IMR-90 (cell line): ENCODE data around the gene UBASH3A. TPM values are rescaled to one million over a fixed set of nuclear protein-coding genes. Genes with fewer than 3 reads are reported as not detected.

Source experiments
- ATAC-seq: fragments of 200-7000 bp; cut with Tn5 transposase; 2 replicates; pipeline ENCODE4 v1.9.1; 2020; ENCODE audit warnings: low read depth, mild to moderate bottlenecking, moderate library complexity
- BruUV-seq: library from RNA; stranded (reverse); fragments of 400-500 nt; replicated peaks from 2 replicates; lab custom pipeline; 2021; lab: Mats Ljungman, UMichigan
- CTCF ChIA-PET: fragments of 300-600 bp; formaldehyde crosslinking; extraction: SDS; loops from one replicate; lab custom pipeline; 2021; ENCODE audit warnings: antibody characterized with exemption; lab: Yijun Ruan, JAX
- POLR2A ChIA-PET: fragments of 300-600 bp; sonication (Branson Sonifier 250); formaldehyde crosslinking; loops from one replicate; lab custom pipeline; 2022; ENCODE audit warnings: antibody characterized with exemption; ENCODE audit not compliant: unreplicated experiment; lab: Charles Lee
- DNase-seq: peaks from one replicate; pipeline ENCODE4 v3.0.0; 2013
- H2AFZ ChIP-seq: replicated peaks from 2 replicates; pipeline ENCODE3; 2013; ENCODE audit warnings: low read length, mild to moderate bottlenecking; ENCODE audit not compliant: poor library complexity
- H2AK5ac ChIP-seq: 2 replicates; pipeline ENCODE4 v1.6.1; 2013; ENCODE audit warnings: low read depth, low read length, inconsistent platforms
- H2AK9ac ChIP-seq: replicated peaks from 2 replicates; pipeline ENCODE3; 2013; ENCODE audit warnings: mild to moderate bottlenecking, low read depth, low read length, moderate library complexity; ENCODE audit not compliant: poor library complexity
- H2BK120ac ChIP-seq: 2 replicates; pipeline ENCODE4 v1.6.1; 2013; ENCODE audit warnings: low read depth, low read length, inconsistent platforms
- H2BK15ac ChIP-seq: 3 replicates; pipeline ENCODE4 v1.6.1; 2013; ENCODE audit warnings: low read depth, low read length, inconsistent platforms
- H2BK20ac ChIP-seq: 2 replicates; pipeline ENCODE4 v1.6.1; 2013; ENCODE audit warnings: low read depth, mild to moderate bottlenecking, inconsistent platforms, low read length, moderate library complexity
- H2BK5ac ChIP-seq: 2 replicates; pipeline ENCODE4 v1.6.1; 2013; ENCODE audit warnings: mild to moderate bottlenecking, low read depth, low read length, inconsistent platforms; ENCODE audit not compliant: poor library complexity, severe bottlenecking
- H3K14ac ChIP-seq: replicated peaks from 2 replicates; pipeline ENCODE4 v1.6.1; 2013; ENCODE audit warnings: low read depth, low read length, inconsistent platforms
- H3K18ac ChIP-seq: 2 replicates; pipeline ENCODE4 v1.6.1; 2013; ENCODE audit warnings: low read depth, low read length, control low read depth
- H3K23ac ChIP-seq: 2 replicates; pipeline ENCODE4 v1.6.1; 2013; ENCODE audit warnings: low read depth, low read length, inconsistent platforms
- H3K27ac ChIP-seq: 2 replicates; pipeline ENCODE4 v1.5.1; 2013; ENCODE audit warnings: mild to moderate bottlenecking, control low read depth, low read length; ENCODE audit not compliant: insufficient read depth
- H3K27me3 ChIP-seq: 2 replicates; pipeline ENCODE4 v1.6.1; 2013; ENCODE audit warnings: low read length; ENCODE audit not compliant: control insufficient read depth, insufficient read depth
- H3K36me3 ChIP-seq: 2 replicates; pipeline ENCODE4 v1.6.1; 2013; ENCODE audit warnings: low read length, mixed read lengths; ENCODE audit not compliant: control insufficient read depth, insufficient read depth
- H3K4ac ChIP-seq: 2 replicates; pipeline ENCODE4 v1.6.1; 2013; ENCODE audit warnings: low read depth, low read length, inconsistent platforms
- H3K4me1 ChIP-seq: 2 replicates; pipeline ENCODE4 v1.6.1; 2013; ENCODE audit warnings: low read length, mixed read lengths; ENCODE audit not compliant: control insufficient read depth, insufficient read depth
- H3K4me2 ChIP-seq: 2 replicates; pipeline ENCODE4 v1.6.1; 2013; ENCODE audit warnings: low read depth, mild to moderate bottlenecking, control low read depth, low read length, moderate library complexity
- H3K4me3 ChIP-seq: 2 replicates; pipeline ENCODE4 v1.5.1; 2013; ENCODE audit warnings: low read depth, mild to moderate bottlenecking, control low read depth, low read length, moderate library complexity; ENCODE audit not compliant: insufficient read depth
- H3K56ac ChIP-seq: 2 replicates; pipeline ENCODE4 v1.6.1; 2013; ENCODE audit warnings: low read length, inconsistent platforms; ENCODE audit not compliant: insufficient read depth; ENCODE audit errors: extremely low read depth
- H3K79me1 ChIP-seq, 2 experiments: 2 replicates each; pipeline ENCODE4 v1.6.1; 2013; ENCODE audit warnings: low read length in 2 of 2, inconsistent platforms in 1 of 2, low read depth in 1 of 2
- H3K9ac ChIP-seq: 2 replicates; pipeline ENCODE4 v1.6.1; 2013; ENCODE audit warnings: low read depth, low read length, control low read depth
- H3K9me1 ChIP-seq: 2 replicates; pipeline ENCODE4 v1.6.1; 2013; ENCODE audit warnings: low read length, inconsistent platforms; ENCODE audit not compliant: insufficient read depth
- H3K9me3 ChIP-seq: 2 replicates; pipeline ENCODE4 v1.6.1; 2013; ENCODE audit warnings: low read length; ENCODE audit not compliant: control insufficient read depth, insufficient read depth
- H4K20me1 ChIP-seq: 2 replicates; pipeline ENCODE4 v1.6.1; 2013; ENCODE audit warnings: low read length, inconsistent platforms; ENCODE audit not compliant: insufficient read depth
- H4K5ac ChIP-seq: 2 replicates; pipeline ENCODE4 v1.6.1; 2013; ENCODE audit warnings: mild to moderate bottlenecking, low read depth, low read length, control low read depth
- H4K8ac ChIP-seq, 2 experiments: 2 replicates each; pipeline ENCODE4 v1.6.1; 2013; ENCODE audit warnings: low read depth in 2 of 2, low read length in 2 of 2, control low read depth in 1 of 2, inconsistent platforms in 1 of 2
- H4K91ac ChIP-seq: 2 replicates; pipeline ENCODE4 v1.6.1; 2013; ENCODE audit warnings: low read depth, low read length, inconsistent platforms; ENCODE audit not compliant: insufficient read depth
- ELK1 ChIP-seq: fragments of 150-350 bp; IDR thresholded peaks from 2 replicates; pipeline ENCODE4 v1.6.1; 2016; ENCODE audit warnings: low read depth, mild to moderate bottlenecking, low read length, moderate library complexity, borderline replicate concordance
- FOS ChIP-seq: fragments of 150-350 bp; IDR thresholded peaks from 2 replicates; pipeline ENCODE4 v1.6.1; 2016; ENCODE audit warnings: low read depth, low read length
- MAFK ChIP-seq: IDR thresholded peaks from 2 replicates; pipeline ENCODE4 v1.6.1; 2012; ENCODE audit warnings: low read depth, low read length, improper control_type of control experiment
- MXI1 ChIP-seq: IDR thresholded peaks from 2 replicates; pipeline ENCODE4 v1.6.1; 2012; ENCODE audit warnings: low read depth, mild to moderate bottlenecking, low read length, moderate library complexity, borderline replicate concordance
- RAD21 ChIP-seq: IDR thresholded peaks from 2 replicates; pipeline ENCODE4 v1.6.1; 2012; ENCODE audit warnings: low read length, improper control_type of control experiment
- RCOR1 ChIP-seq: IDR thresholded peaks from 2 replicates; pipeline ENCODE4 v1.6.1; 2012; ENCODE audit warnings: mild to moderate bottlenecking, low read length, improper control_type of control experiment; ENCODE audit not compliant: insufficient replicate concordance
- SMC3 ChIP-seq: fragments of 150-350 bp; IDR thresholded peaks from 2 replicates; pipeline ENCODE4 v1.6.1; 2016; ENCODE audit warnings: low read depth, mild to moderate bottlenecking, antibody characterized with exemption, low read length, moderate library complexity
- USF2 ChIP-seq: fragments of 150-350 bp; IDR thresholded peaks from 2 replicates; pipeline ENCODE4 v1.6.1; 2017; ENCODE audit warnings: mild to moderate bottlenecking, antibody characterized with exemption, low read length, low read depth
- WGBS, 2 experiments: methylation state at CpG; one replicate each; pipeline versions ENCODE4 v1.1.5 to v1.1.7; 2013; ENCODE audit warnings: missing lambda C conversion rate in 2 of 2; ENCODE audit not compliant: insufficient read length in 1 of 2; ENCODE audit errors: extremely low coverage in 2 of 2; 5-methylcytosine and 5-hydroxymethylcytosine counted together
- dilution Hi-C: fragments of 300-500 bp; cut with HindIII; formaldehyde crosslinking; loops from one replicate; pipeline ENCODE4 v1.14.3; 2018; ENCODE audit warnings: low sequenced_read_pairs; ENCODE audit not compliant: unreplicated experiment
- in situ Hi-C: fragments of 300-500 bp; cut with MboI; formaldehyde crosslinking; loops from 3 replicates; pipeline ENCODE4 v1.14.3; 2019; ENCODE audit warnings: low sequenced_read_pairs, inconsistent platforms, mixed read lengths
- intact Hi-C: fragments of 100-400 bp; cut with micrococcal nuclease; formaldehyde crosslinking; loops from 2 replicates; pipeline ENCODE4 v1.10.0; 2022
- polyA plus RNA-seq, 3 experiments: library from polyadenylated mRNA; depleted of rRNA; stranded (reverse); fragments of >200 nt; gene quantifications; 2 replicates each; pipeline ENCODE4 v1.2.3, GENCODE V29; 2012; ENCODE audit warnings: low replicate concordance in 1 of 3
- total RNA-seq: library from RNA; depleted of rRNA; stranded (reverse); fragments of >200 nt; gene quantifications from 2 replicates; pipeline ENCODE4 v1.2.3, GENCODE V29; 2012

UBASH3A gene
- total and polyA plus RNA-seq, 2 of the 4 experiments (the other 2 are of a cell fraction): not detected

- Histone ChIP-seq H2BK15ac (no peak overlapping the region), H2BK5ac (no peak overlapping the region), H4K8ac (no peak overlapping the region), H2AFZ (no peak overlapping the region), H3K18ac (no peak overlapping the region), H3K9me3 (no peaks in the 10 kb centered on the region), H3K14ac (no peak overlapping the region), H3K27ac (no peak overlapping the region), H3K23ac (no peak overlapping the region), H3K36me3 (no peaks in the 10 kb centered on the region), H3K56ac (no peak overlapping the region), H3K79me1 (no peaks in the 10 kb centered on the region), H4K91ac (no peak overlapping the region), H3K9me1 (0 out of 2 replicates have a peak, but pooled peaks cover 4% of the 10 kb centered on the region), H3K4ac (no peak overlapping the region), H2AK5ac (no peak overlapping the region), H3K27me3 (peaks cover 8% of the 10 kb centered on the region; the same call in 1 of the 2 replicates), H3K4me1 (no peaks in the 10 kb centered on the region), H3K9ac (no peak overlapping the region), H4K5ac (no peak overlapping the region), H2BK20ac (no peak overlapping the region), H2BK120ac (no peak overlapping the region), H2AK9ac (no peak overlapping the region), H3K4me3 (no peak overlapping the region), H3K4me2 (no peak overlapping the region), H4K20me1 (no peaks in the 10 kb centered on the region)
- intact Hi-C loops (no loop called here), in situ Hi-C loops (no loop called here), dilution Hi-C loops (no loop called here)
- ATAC-seq (no peak), DNase-seq (no peak)
- 90% methylated on average over 3 of the region's 5 CpGs; no CpG with 5 or more reads in 1 of the 2 experiments for WGBS, 2 experiments
- POLR2A ChIA-PET: no interaction called here
- BruUV-seq: no TSS peak
- TF ChIP-seq RCOR1 (no peak), RAD21 (no peak), USF2 (no peak), FOS (no peak), SMC3 (no peak), ELK1 (no peak), MXI1 (no peak), MAFK (no peak)
- CTCF ChIA-PET: no interaction called here
Observed at GRCh38 chr21:42495027-42495426, 91.3 kb downstream of the UBASH3A start.
